Fibroblast of lung (primary cell): ENCODE data around the gene OOSP3.

Source experiments
- CTCF ChIP-seq, 2 donors: IDR thresholded peaks in 1 of 2; conservative IDR thresholded peaks in 1 of 2; 1 replicate in 1 of 2; 2 replicates in 1 of 2; pipeline ENCODE4 v1.5.1; 2011 to 2012; ENCODE audit warnings: low read length in 2 of 2, control low read depth in 1 of 2, inconsistent platforms in 1 of 2, low read depth in 1 of 2, mild to moderate bottlenecking in 1 of 2
- EZH2 ChIP-seq: IDR thresholded peaks from 2 replicates; pipeline ENCODE4 v1.5.1; 2012; ENCODE audit warnings: low read length, control low read depth, mild to moderate bottlenecking; ENCODE audit errors: missing control alignments

GRCh38 chr11:59938718-59939117, 60.1 kb downstream of the OOSP3 start:
- TF ChIP-seq CTCF (conservative IDR thresholded peaks at IDR 0.05 in 1 of 2, IDR thresholded peaks at IDR 0.05 in 1 of 2; ENCODE audit: low read depth in 1 of 2, low read length in 2 of 2) = no peak
- no peak for TF ChIP-seq EZH2
